GM12865 (cell line): ENCODE measurements around the gene SEBOX.
A peak's percentile ranks its signal among the peaks of the same experiment; 100 is the strongest.

Experiments
- DNase-seq: peaks from one replicate; pipeline ENCODE4 v3.0.0; 2010; ENCODE audit warnings: low read depth
- H3K4me3 ChIP-seq: 2 replicates; pipeline ENCODE4 v1.5.1; 2011; ENCODE audit warnings: mild to moderate bottlenecking, low read depth, low read length, control low read depth
- CTCF ChIP-seq: IDR thresholded peaks from 2 replicates; pipeline ENCODE4 v1.5.1; 2011; ENCODE audit warnings: low read length, control low read depth, low read depth, inconsistent platforms; ENCODE audit not compliant: insufficient read depth; ENCODE audit errors: missing control alignments

The SEBOX gene

GRCh38 chr17:28405632-28406472, 40.9 kb upstream of the SEBOX start, which contains the start of gene SLC46A1:
Gene SLC46A1, minus strand, starts transcription at chr17:28406212. Its CDS starts 98 bp downstream, at chr17:28406114.
- no peak for TF ChIP-seq CTCF
- peak; percentile 59 for DNase-seq
- H3K4me3 ChIP-seq: peak within 1 kb of the TSS; percentile 76

- peak overlapping the region; percentile 76 for H3K4me3 ChIP-seq
- no peak for TF ChIP-seq CTCF
- no peak for DNase-seq
Measured at GRCh38 chr17:28404812-28405570, 40.0 kb upstream of the SEBOX start.

- TF ChIP-seq CTCF: no peak
- H3K4me3 ChIP-seq: no peak overlapping the region
- no peak for DNase-seq
Measured at GRCh38 chr17:28404461-28404811, 39.4 kb upstream of the SEBOX start.

- TF ChIP-seq CTCF: no peak
- H3K4me3 ChIP-seq: no peak overlapping the region
- no peak for DNase-seq
Measured at GRCh38 chr17:28404007-28404406, 39.0 kb upstream of the SEBOX start.

GRCh38 chr17:28402844-28403243, 37.8 kb upstream of the SEBOX start:
- no peak for TF ChIP-seq CTCF
- no peak for DNase-seq
- H3K4me3 ChIP-seq: no peak overlapping the region

- DNase-seq: no peak
- no peak for TF ChIP-seq CTCF
- no peak overlapping the region for H3K4me3 ChIP-seq
Measured at GRCh38 chr17:28402224-28402630, 37.2 kb upstream of the SEBOX start.

GRCh38 chr17:28399808-28400207, 34.8 kb upstream of the SEBOX start:
- TF ChIP-seq CTCF: no peak
- H3K4me3 ChIP-seq: no peak overlapping the region
- DNase-seq: no peak
